OCI-LY3 (cell line): Measurements from ENCODE around the gene SLC12A8.

ENCODE experiments used
- H2AFZ ChIP-seq: fragments of 200-600, 300-600 bp; shearing (Covaris generic); 2 replicates; pipeline ENCODE4 v1.6.0; 2014; ENCODE audit warnings: antibody characterized with exemption, low read depth, low read length
- H3K27ac ChIP-seq: fragments of 200-600, 300-600 bp; sonication (generic); 2 replicates; pipeline ENCODE4 v1.5.1; 2014; ENCODE audit warnings: mild to moderate bottlenecking, low read length, moderate library complexity, mixed read lengths
- H3K27me3 ChIP-seq: fragments of 200-600, 300-600 bp; sonication (generic); 2 replicates; pipeline ENCODE4 v1.6.1; 2014; ENCODE audit warnings: low read depth, low read length, mixed read lengths
- H3K36me3 ChIP-seq: fragments of 200-600, 300-600 bp; sonication (generic); replicated peaks from 2 replicates; pipeline ENCODE3; 2014; ENCODE audit warnings: low read depth, low read length, mixed read lengths
- H3K4me1 ChIP-seq: fragments of 300-600, 200-600 bp; sonication (generic); 2 replicates; pipeline ENCODE4 v1.6.1; 2014; ENCODE audit warnings: low read length, mixed read lengths
- H3K4me2 ChIP-seq: fragments of 200-600, 300-600 bp; sonication (generic); 2 replicates; pipeline ENCODE4 v1.6.1; 2014; ENCODE audit warnings: low read length, mixed read lengths
- H3K4me3 ChIP-seq: fragments of 300-600, 200-600 bp; sonication (generic); 2 replicates; pipeline ENCODE4 v1.5.1; 2014; ENCODE audit warnings: antibody characterized with exemption, mild to moderate bottlenecking, low read length, moderate library complexity
- H3K79me2 ChIP-seq: fragments of 300-600, 200-600 bp; shearing (Covaris generic); 2 replicates; pipeline ENCODE4 v1.6.1; 2014; ENCODE audit warnings: mild to moderate bottlenecking, low read length, mixed read lengths
- H3K9ac ChIP-seq: fragments of 300-600, 200-600 bp; shearing (Covaris generic); 2 replicates; pipeline ENCODE4 v1.6.0; 2014; ENCODE audit warnings: mild to moderate bottlenecking, low read length, moderate library complexity
- H3K9me3 ChIP-seq: fragments of 200-600, 300-600 bp; shearing (Covaris generic); 2 replicates; pipeline ENCODE4 v1.6.1; 2014; ENCODE audit warnings: low read length, mixed read lengths; ENCODE audit not compliant: insufficient read depth
- H4K20me1 ChIP-seq: fragments of 200-600, 300-600 bp; sonication (generic); 2 replicates; pipeline ENCODE4 v1.6.1; 2016; ENCODE audit warnings: low read length, mixed read lengths; ENCODE audit not compliant: insufficient read depth
- CTCF ChIP-seq: fragments of 200-600, 300-600 bp; sonication (generic); IDR thresholded peaks from 2 replicates; pipeline ENCODE4 v1.5.1; 2014; ENCODE audit warnings: antibody characterized with exemption, low read length, low read depth
- EZH2phosphoT487 ChIP-seq: fragments of 200-600 bp; shearing (Covaris generic); IDR thresholded peaks from 2 replicates; pipeline ENCODE4 v1.6.1; 2018; ENCODE audit warnings: antibody characterized with exemption, mixed run types, low read depth

The SLC12A8 gene

GRCh38 chr3:125213364-125213755, 812 bp upstream of the SLC12A8 start:
- H3K9me3 ChIP-seq: no peaks in the 10 kb centered on the region
- no peaks in the 10 kb centered on the region for H4K20me1 ChIP-seq
- H3K79me2 ChIP-seq: no peaks in the 10 kb centered on the region
- H3K36me3 ChIP-seq: no peaks in the 10 kb centered on the region
- H3K27ac ChIP-seq: no peak overlapping the region
- H3K27me3 ChIP-seq: no peaks in the 10 kb centered on the region
- H3K9ac ChIP-seq: no peak overlapping the region
- H3K4me3 ChIP-seq: no peak overlapping the region
- TF ChIP-seq CTCF: no peak
- TF ChIP-seq EZH2phosphoT487: no peak
- H3K4me1 ChIP-seq: no peaks in the 10 kb centered on the region
- H2AFZ ChIP-seq: no peak overlapping the region
- no peak overlapping the region for H3K4me2 ChIP-seq

- no peak overlapping the region for H3K4me2 ChIP-seq
- no peak overlapping the region for H3K27ac ChIP-seq
Observed at GRCh38 chr3:125212091-125212508, 448 bp downstream of the SLC12A8 start.

GRCh38 chr3:125211523-125212090, 941 bp downstream of the SLC12A8 start:
- no peak for TF ChIP-seq EZH2phosphoT487
- TF ChIP-seq CTCF: no peak
- H3K4me2 ChIP-seq: no peak overlapping the region
- H3K27me3 ChIP-seq: no peaks in the 10 kb centered on the region
- no peaks in the 10 kb centered on the region for H3K9me3 ChIP-seq
- H4K20me1 ChIP-seq: no peaks in the 10 kb centered on the region
- H3K79me2 ChIP-seq: no peaks in the 10 kb centered on the region
- no peak overlapping the region for H2AFZ ChIP-seq
- no peaks in the 10 kb centered on the region for H3K36me3 ChIP-seq
- no peaks in the 10 kb centered on the region for H3K4me1 ChIP-seq
- H3K4me3 ChIP-seq: no peak overlapping the region
- no peak overlapping the region for H3K27ac ChIP-seq
- no peak overlapping the region for H3K9ac ChIP-seq

More at GRCh38 chr3:125212091-125212508, 448 bp downstream of the SLC12A8 start:
- no peak for TF ChIP-seq CTCF
- no peak for TF ChIP-seq EZH2phosphoT487
- Histone ChIP-seq H3K36me3 (no peaks in the 10 kb centered on the region), H3K9me3 (no peaks in the 10 kb centered on the region), H3K4me3 (no peak overlapping the region), H4K20me1 (no peaks in the 10 kb centered on the region), H3K79me2 (no peaks in the 10 kb centered on the region), H3K27me3 (no peaks in the 10 kb centered on the region), H3K9ac (no peak overlapping the region), H3K4me1 (no peaks in the 10 kb centered on the region), H2AFZ (no peak overlapping the region)

- no peaks in the 10 kb centered on the region for H3K79me2 ChIP-seq
- H3K36me3 ChIP-seq: no peaks in the 10 kb centered on the region
- no peak overlapping the region for H3K4me3 ChIP-seq
- no peak overlapping the region for H3K4me2 ChIP-seq
- H3K9me3 ChIP-seq: no peaks in the 10 kb centered on the region
- H2AFZ ChIP-seq: no peak overlapping the region
- H3K27ac ChIP-seq: no peak overlapping the region
- H3K9ac ChIP-seq: no peak overlapping the region
- H4K20me1 ChIP-seq: no peaks in the 10 kb centered on the region
- H3K4me1 ChIP-seq: no peaks in the 10 kb centered on the region
- no peak for TF ChIP-seq EZH2phosphoT487
- TF ChIP-seq CTCF: no peak
- H3K27me3 ChIP-seq: no peaks in the 10 kb centered on the region
Observed at GRCh38 chr3:125207949-125208568, 4.5 kb downstream of the SLC12A8 start.
